ENCODE data around the gene KIR2DL1. TPM values are rescaled to one million over a fixed set of nuclear protein-coding genes. Genes with fewer than 3 reads are reported as not detected.
A peak's percentile ranks its signal among the peaks of the same experiment; 100 is the strongest.
"Not testable (repeated sequence)": the region's sequence is repeated elsewhere in the genome, so short reads cannot be mapped to it uniquely, and the experiment has no call there.

Gene KIR2DL1
- total RNA-seq, 1 experiment from 2014 or later: not detected

- DNase-seq (ENCODE audit: low spot score): peak; percentile 98
Observed at GRCh38 chr19:54771018-54771960, 1.7 kb downstream of the KIR2DL1 start.

GRCh38 chr19:54772666-54773065 lies 3.1 kb downstream of the KIR2DL1 start:
- DNase-seq (ENCODE audit: low spot score): not testable (repeated sequence)

- DNase-seq (ENCODE audit: low spot score): not testable (repeated sequence)
Observed at GRCh38 chr19:54775095-54775815, 5.7 kb downstream of the KIR2DL1 start.

GRCh38 chr19:54775830-54776229 lies 6.2 kb downstream of the KIR2DL1 start:
- DNase-seq (ENCODE audit: low spot score): not testable (repeated sequence)

- DNase-seq (ENCODE audit: low spot score): not testable (repeated sequence)
Observed at GRCh38 chr19:54777851-54778250, 8.3 kb downstream of the KIR2DL1 start.

GRCh38 chr19:54778896-54779295 lies 9.3 kb downstream of the KIR2DL1 start:
- DNase-seq (ENCODE audit: low spot score): peak; percentile 80

- not testable (repeated sequence) for DNase-seq (ENCODE audit: low spot score)
Observed at GRCh38 chr19:54782916-54783315, 13.3 kb downstream of the KIR2DL1 start.

- DNase-seq (ENCODE audit: low spot score): not testable (repeated sequence)
Observed at GRCh38 chr19:54786091-54786723, 16.6 kb downstream of the KIR2DL1 start.

- not testable (repeated sequence) for DNase-seq (ENCODE audit: low spot score)
Observed at GRCh38 chr19:54788154-54788553, 18.6 kb downstream of the KIR2DL1 start.

GRCh38 chr19:54790711-54791110 lies 21.1 kb downstream of the KIR2DL1 start:
- no peak for DNase-seq (ENCODE audit: low spot score)

- no peak for DNase-seq (ENCODE audit: low spot score)
Observed at GRCh38 chr19:54791476-54791875, 21.9 kb downstream of the KIR2DL1 start.

- DNase-seq (ENCODE audit: low spot score): no peak
Observed at GRCh38 chr19:54792814-54793213, 23.2 kb downstream of the KIR2DL1 start.

- no peak for DNase-seq (ENCODE audit: low spot score)
Observed at GRCh38 chr19:54795758-54796157, 26.2 kb downstream of the KIR2DL1 start.

- no peak for DNase-seq (ENCODE audit: low spot score)
Observed at GRCh38 chr19:54803410-54803809, 33.8 kb downstream of the KIR2DL1 start, which contains the start of gene KIR2DL4. Gene KIR2DL4 (plus strand): TSS chr19:54803610. CDS start chr19:54803652, 42 bp downstream.

GRCh38 chr19:54804101-54804500 lies 34.5 kb downstream of the KIR2DL1 start:
- DNase-seq (ENCODE audit: low spot score): no peak

- no peak for DNase-seq (ENCODE audit: low spot score)
Observed at GRCh38 chr19:54804571-54804970, 35.0 kb downstream of the KIR2DL1 start.

GRCh38 chr19:54805665-54806515 lies 36.3 kb downstream of the KIR2DL1 start:
- DNase-seq (ENCODE audit: low spot score): no peak

GRCh38 chr19:54806516-54806838 lies 36.9 kb downstream of the KIR2DL1 start:
- DNase-seq (ENCODE audit: low spot score): no peak

GRCh38 chr19:54814571-54814970 lies 45.0 kb downstream of the KIR2DL1 start:
- not testable (repeated sequence) for DNase-seq (ENCODE audit: low spot score)

- not testable (repeated sequence) for DNase-seq (ENCODE audit: low spot score)
Observed at GRCh38 chr19:54816251-54816650, 46.7 kb downstream of the KIR2DL1 start, which contains the start of gene KIR3DL1. Gene KIR3DL1 (plus strand): TSS chr19:54816468.

All from H4 (cell line).